ENCODE results near the gene PNMA8B.

The PNMA8B gene

DNA sequence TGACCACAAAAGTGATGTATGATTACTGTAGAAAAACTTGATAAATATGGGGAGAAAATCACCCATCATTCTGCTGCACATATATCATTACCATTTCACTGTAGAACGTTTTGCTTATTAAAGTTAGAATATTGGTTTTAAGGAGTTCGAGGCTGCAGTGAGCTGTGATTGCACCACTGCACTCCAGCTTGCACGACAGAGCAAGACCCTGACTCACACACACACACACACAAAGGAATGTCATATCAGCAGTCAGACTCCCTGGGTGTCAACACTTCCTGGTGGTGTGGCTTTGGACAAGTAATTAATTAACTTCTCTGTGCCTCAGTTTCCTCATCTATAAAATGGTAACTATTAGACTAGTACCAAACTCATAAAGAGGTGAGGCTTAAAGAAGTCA lies 13.0 kb downstream of the PNMA8B start:
- Histone ChIP-seq H3K27me3 (ENCODE audit: control insufficient read depth in 1 of 2, insufficient read depth in 2 of 2, low read length in 2 of 2) (peaks cover 0 to 8% of the 10 kb centered on the region in 2 donors), H3K9me3 (ENCODE audit: low read length) (no peaks in the 10 kb centered on the region), H3K4me1 (ENCODE audit: insufficient read depth, low read length) (peaks cover 4% of the 10 kb centered on the region), H3K9ac (ENCODE audit: low read length) (no peak overlapping the region), H3K27ac (ENCODE audit: low read depth, low read length) (no peak overlapping the region), H3K36me3 (ENCODE audit: insufficient read depth, low read length) (no peaks in the 10 kb centered on the region), H3K4me3 (ENCODE audit: low read depth in 1 of 2, low read length in 2 of 2) (no peak overlapping the region)

DNA sequence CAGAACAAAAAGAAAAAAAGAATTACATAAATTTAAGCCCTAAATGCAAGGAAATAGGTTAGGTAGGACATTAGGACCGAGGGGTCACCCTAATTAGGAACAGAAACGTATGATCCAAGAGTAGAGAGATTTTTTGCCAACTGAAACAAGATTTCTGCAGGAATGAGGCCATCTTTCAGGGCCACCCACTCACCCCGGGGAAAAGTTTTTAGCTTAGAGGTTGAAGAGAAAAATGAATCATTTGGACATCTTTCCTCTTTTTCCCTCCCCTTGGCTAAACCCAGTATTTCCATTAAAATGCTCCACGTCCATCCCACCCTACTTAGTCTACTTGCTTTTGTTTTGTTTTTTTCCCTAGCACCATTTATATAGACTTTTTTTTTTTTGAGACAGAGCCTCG lies 13.7 kb downstream of the PNMA8B start:
- H3K9me3 ChIP-seq (ENCODE audit: low read length), result no peaks in the 10 kb centered on the region
- no peak overlapping the region for H3K9ac ChIP-seq (ENCODE audit: low read length)
- H3K36me3 ChIP-seq (ENCODE audit: insufficient read depth, low read length), result no peaks in the 10 kb centered on the region
- H3K4me3 ChIP-seq (ENCODE audit: low read depth in 1 of 2, low read length in 2 of 2), result no peak overlapping the region
- H3K27ac ChIP-seq (ENCODE audit: low read depth, low read length), result no peak overlapping the region
- no peaks in the 10 kb centered on the region for H3K4me1 ChIP-seq (ENCODE audit: insufficient read depth, low read length)
- H3K27me3 ChIP-seq (ENCODE audit: control insufficient read depth in 1 of 2, insufficient read depth in 2 of 2, low read length in 2 of 2), result peaks cover 0 to 2% of the 10 kb centered on the region in 2 donors

DNA sequence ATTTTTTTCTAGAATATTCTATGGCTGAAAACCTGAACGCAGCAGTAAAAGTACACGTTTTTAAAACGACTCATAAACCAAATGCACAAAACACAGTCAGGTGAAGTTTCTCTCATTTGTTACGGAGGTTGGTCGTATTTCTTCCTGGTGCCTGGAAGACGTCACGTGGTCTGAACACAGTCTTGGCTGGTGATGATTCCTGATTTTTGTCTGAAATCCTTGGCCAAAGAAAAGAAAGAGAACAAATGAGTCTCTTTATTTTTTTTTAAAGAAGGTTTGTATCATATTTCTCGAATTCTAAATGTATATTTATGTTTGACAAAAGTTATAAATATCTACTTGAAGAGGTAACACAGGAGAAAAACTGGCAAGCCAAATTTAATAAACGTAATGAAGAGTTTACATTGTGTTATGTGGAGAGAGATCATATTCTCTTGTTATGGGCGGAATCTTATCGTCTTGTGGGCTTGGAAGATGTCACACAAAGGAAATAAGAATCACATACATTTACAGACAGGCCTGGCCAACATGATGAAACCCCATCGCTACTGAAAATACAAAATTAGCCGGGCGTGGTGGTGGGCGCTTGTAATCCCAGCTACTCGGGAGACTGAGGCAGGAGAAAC lies 14.3 kb downstream of the PNMA8B start:
- Histone ChIP-seq H3K9ac (ENCODE audit: low read length) (no peak overlapping the region), H3K27ac (ENCODE audit: low read depth, low read length) (no peak overlapping the region), H3K4me1 (ENCODE audit: insufficient read depth, low read length) (no peaks in the 10 kb centered on the region), H3K4me3 (ENCODE audit: low read depth in 1 of 2, low read length in 2 of 2) (no peak overlapping the region), H3K36me3 (ENCODE audit: insufficient read depth, low read length) (no peaks in the 10 kb centered on the region), H3K27me3 (ENCODE audit: control insufficient read depth in 1 of 2, insufficient read depth in 2 of 2, low read length in 2 of 2) (no peaks in the 10 kb centered on the region), H3K9me3 (ENCODE audit: low read length) (no peaks in the 10 kb centered on the region)

DNA sequence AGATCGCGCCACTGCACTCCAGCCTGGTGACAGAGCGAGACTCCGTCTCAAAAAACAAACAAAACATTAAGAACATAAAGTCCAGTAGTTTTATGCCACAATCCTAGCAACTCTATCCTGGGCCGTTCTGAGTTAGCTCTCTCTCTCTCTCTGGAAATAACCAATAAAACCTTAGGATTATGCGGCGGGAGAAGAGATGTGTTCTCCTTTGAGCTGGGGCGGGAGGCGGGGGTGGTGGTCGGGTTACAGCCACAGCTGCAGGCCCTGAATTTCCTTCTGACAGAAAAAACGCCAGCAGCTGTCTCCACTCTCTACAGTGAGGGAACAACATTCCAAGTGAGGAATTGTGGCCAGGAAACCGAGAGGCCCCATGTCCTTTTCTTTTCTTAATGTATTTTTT lies 15.3 kb downstream of the PNMA8B start:
- peak overlapping the region; percentile 5 for H3K27ac ChIP-seq (ENCODE audit: low read depth, low read length)
- H3K4me1 ChIP-seq (ENCODE audit: insufficient read depth, low read length), result no peaks in the 10 kb centered on the region
- no peaks in the 10 kb centered on the region for H3K9me3 ChIP-seq (ENCODE audit: low read length)
- H3K27me3 ChIP-seq (ENCODE audit: control insufficient read depth in 1 of 2, insufficient read depth in 2 of 2, low read length in 2 of 2), result no peaks in the 10 kb centered on the region
- H3K4me3 ChIP-seq (ENCODE audit: low read depth in 1 of 2, low read length in 2 of 2), result no peak overlapping the region
- no peaks in the 10 kb centered on the region for H3K36me3 ChIP-seq (ENCODE audit: insufficient read depth, low read length)
- no peak overlapping the region for H3K9ac ChIP-seq (ENCODE audit: low read length)

DNA sequence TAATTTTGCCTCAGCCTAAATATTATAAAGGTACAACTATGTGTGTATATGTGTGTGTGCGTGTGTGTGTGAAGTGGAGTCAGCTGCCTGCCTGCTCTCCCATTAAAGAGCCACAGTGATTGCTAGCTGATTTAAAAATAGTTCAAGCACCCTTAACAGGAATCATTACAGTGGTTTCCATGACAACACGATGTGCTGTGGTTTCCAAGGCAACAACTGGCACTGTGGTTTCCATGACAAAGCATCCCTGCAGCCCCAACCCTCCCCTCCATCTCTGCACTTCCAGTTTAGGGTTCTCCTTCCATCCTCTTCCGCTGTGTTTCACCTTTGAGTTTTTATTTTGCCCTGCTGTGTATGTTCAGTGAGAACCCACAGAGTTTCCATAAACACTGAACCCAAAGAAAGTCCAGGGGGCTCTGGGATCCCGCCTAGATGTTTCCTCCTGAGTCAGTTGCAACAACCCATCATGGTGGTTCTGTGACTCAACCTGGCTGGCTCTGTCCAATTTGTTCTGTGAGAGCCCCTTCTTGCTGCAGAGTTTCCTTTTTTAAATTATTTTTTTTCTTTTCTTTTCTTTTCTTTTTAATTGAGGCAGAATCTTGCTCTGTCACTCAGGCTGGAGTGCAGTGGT lies 17.2 kb downstream of the PNMA8B start:
- Histone ChIP-seq H3K9me3 (ENCODE audit: low read length) (no peaks in the 10 kb centered on the region), H3K9ac (ENCODE audit: low read length) (no peak overlapping the region), H3K4me3 (ENCODE audit: low read depth in 1 of 2, low read length in 2 of 2) (no peak overlapping the region), H3K27ac (ENCODE audit: low read depth, low read length) (no peak overlapping the region), H3K4me1 (ENCODE audit: insufficient read depth, low read length) (no peaks in the 10 kb centered on the region), H3K36me3 (ENCODE audit: insufficient read depth, low read length) (no peaks in the 10 kb centered on the region), H3K27me3 (ENCODE audit: control insufficient read depth in 1 of 2, insufficient read depth in 2 of 2, low read length in 2 of 2) (no peaks in the 10 kb centered on the region)

DNA sequence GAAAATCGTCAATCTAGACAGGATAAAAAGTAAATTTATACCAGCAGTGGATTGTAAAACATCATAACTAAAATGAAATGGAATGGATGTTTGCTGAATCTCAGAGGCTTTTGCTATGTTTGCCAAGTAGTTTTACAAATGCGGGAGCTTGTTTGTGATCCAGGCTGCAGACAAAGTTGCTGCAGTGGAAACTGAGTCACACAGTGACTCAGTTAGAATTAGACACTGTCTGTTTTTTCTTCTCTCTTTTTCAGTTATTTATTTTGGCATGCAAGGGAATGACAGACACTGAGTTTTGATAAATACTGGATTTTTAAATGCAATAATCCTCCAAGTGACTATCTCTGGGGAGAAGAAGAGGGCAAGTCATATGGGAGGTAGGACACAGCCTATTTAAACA lies 19.7 kb downstream of the PNMA8B start:
- Histone ChIP-seq H3K4me1 (ENCODE audit: insufficient read depth, low read length) (peaks cover under 1% of the 10 kb centered on the region), H3K9me3 (ENCODE audit: low read length) (no peaks in the 10 kb centered on the region), H3K9ac (ENCODE audit: low read length) (no peak overlapping the region), H3K27ac (ENCODE audit: low read depth, low read length) (no peak overlapping the region), H3K4me3 (ENCODE audit: low read depth in 1 of 2, low read length in 2 of 2) (no peak overlapping the region), H3K36me3 (ENCODE audit: insufficient read depth, low read length) (no peaks in the 10 kb centered on the region), H3K27me3 (ENCODE audit: control insufficient read depth in 1 of 2, insufficient read depth in 2 of 2, low read length in 2 of 2) (no peaks in the 10 kb centered on the region)

DNA sequence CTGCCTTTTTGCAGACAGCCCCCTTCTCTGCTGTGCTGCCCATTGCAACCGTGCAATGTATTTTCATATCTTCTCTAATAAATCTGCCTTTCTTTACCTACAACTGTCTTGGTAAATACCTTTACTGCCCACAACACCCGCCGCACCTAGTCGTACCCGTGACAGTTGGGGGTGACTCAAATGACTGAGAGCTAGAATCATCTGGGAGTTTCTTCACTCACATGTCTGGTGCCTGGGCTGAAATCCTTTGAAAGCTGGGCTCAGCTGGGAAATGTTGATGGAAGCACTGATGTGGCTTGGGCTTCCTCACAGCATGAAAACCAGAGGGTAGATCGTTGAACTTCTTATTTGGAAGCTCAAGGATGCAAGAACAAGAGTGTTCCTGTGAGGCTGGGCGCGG lies 21.5 kb downstream of the PNMA8B start:
- Histone ChIP-seq H3K4me1 (ENCODE audit: insufficient read depth, low read length) (peaks cover 5% of the 10 kb centered on the region), H3K27ac (ENCODE audit: low read depth, low read length) (no peak overlapping the region), H3K9me3 (ENCODE audit: low read length) (no peaks in the 10 kb centered on the region), H3K36me3 (ENCODE audit: insufficient read depth, low read length) (no peaks in the 10 kb centered on the region), H3K4me3 (ENCODE audit: low read depth in 1 of 2, low read length in 2 of 2) (no peak overlapping the region), H3K9ac (ENCODE audit: low read length) (no peak overlapping the region), H3K27me3 (ENCODE audit: control insufficient read depth in 1 of 2, insufficient read depth in 2 of 2, low read length in 2 of 2) (no peaks in the 10 kb centered on the region)

DNA sequence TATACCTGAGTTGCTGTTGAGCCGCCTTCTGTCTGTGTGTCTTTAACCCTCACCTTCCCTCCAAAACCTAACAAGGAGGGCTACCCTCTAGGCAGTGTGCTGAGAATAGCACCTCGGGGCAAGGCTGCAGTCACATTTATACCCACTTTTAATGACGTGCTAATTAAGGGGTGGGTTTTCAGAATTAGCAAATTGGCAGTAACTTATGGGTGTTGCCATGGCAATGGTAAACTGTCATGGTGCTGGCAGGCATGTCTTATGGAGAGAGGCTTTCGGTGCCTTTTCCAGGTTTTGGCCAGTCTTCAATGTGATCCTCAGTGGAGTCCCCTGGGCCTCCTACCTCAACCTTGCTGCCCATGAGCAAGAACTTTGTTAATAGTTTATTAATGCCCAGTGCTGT lies 23.1 kb downstream of the PNMA8B start:
- H3K4me3 ChIP-seq (ENCODE audit: low read depth in 1 of 2, low read length in 2 of 2), result no peak overlapping the region
- no peak overlapping the region for H3K9ac ChIP-seq (ENCODE audit: low read length)
- no peaks in the 10 kb centered on the region for H3K27me3 ChIP-seq (ENCODE audit: control insufficient read depth in 1 of 2, insufficient read depth in 2 of 2, low read length in 2 of 2)
- H3K9me3 ChIP-seq (ENCODE audit: low read length), result no peaks in the 10 kb centered on the region
- H3K36me3 ChIP-seq (ENCODE audit: insufficient read depth, low read length), result no peaks in the 10 kb centered on the region
- H3K4me1 ChIP-seq (ENCODE audit: insufficient read depth, low read length), result peaks cover 5% of the 10 kb centered on the region
- no peak overlapping the region for H3K27ac ChIP-seq (ENCODE audit: low read depth, low read length)

DNA sequence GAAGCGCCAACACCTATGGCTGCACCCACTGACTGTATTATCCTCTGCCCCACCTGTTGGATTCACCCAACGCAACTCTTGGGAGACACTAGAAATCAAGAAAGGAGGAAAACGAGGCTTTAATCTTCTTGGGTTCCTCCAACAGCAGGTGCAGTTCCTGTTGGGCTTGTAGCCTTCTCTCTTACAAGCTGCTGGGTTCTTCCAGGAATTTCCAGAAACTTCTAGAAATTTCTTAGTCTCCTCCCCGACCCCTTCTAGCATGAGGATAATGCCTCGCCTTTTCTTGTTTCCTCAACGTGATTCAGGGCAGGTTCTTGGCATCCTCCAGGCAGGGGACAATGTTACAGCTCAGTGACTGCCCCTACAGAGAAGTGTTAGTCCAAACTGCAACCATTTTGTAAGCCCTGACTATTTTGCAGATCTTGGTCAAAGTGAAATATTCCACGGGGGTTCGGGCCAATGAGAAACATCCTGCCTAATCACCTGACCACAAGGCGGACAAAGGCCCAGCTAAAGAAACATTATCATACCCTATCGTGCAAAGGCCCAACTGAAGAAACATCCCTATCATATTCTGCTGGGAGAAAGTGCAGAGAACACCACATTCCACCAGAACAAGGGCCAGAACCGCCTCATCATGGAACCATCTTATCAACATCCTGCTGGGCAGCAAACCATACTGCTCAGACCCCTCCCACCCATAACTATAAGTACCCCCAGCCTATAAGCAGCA lies 23.7 kb downstream of the PNMA8B start:
- Histone ChIP-seq H3K4me3 (ENCODE audit: low read depth in 1 of 2, low read length in 2 of 2) (peak overlapping the region; percentile 46 to 72), H3K9ac (ENCODE audit: low read length) (no peak overlapping the region), H3K36me3 (ENCODE audit: insufficient read depth, low read length) (no peaks in the 10 kb centered on the region), H3K4me1 (ENCODE audit: insufficient read depth, low read length) (peaks cover 5% of the 10 kb centered on the region), H3K27me3 (ENCODE audit: control insufficient read depth in 1 of 2, insufficient read depth in 2 of 2, low read length in 2 of 2) (no peaks in the 10 kb centered on the region), H3K27ac (ENCODE audit: low read depth, low read length) (no peak overlapping the region), H3K9me3 (ENCODE audit: low read length) (no peaks in the 10 kb centered on the region)

DNA sequence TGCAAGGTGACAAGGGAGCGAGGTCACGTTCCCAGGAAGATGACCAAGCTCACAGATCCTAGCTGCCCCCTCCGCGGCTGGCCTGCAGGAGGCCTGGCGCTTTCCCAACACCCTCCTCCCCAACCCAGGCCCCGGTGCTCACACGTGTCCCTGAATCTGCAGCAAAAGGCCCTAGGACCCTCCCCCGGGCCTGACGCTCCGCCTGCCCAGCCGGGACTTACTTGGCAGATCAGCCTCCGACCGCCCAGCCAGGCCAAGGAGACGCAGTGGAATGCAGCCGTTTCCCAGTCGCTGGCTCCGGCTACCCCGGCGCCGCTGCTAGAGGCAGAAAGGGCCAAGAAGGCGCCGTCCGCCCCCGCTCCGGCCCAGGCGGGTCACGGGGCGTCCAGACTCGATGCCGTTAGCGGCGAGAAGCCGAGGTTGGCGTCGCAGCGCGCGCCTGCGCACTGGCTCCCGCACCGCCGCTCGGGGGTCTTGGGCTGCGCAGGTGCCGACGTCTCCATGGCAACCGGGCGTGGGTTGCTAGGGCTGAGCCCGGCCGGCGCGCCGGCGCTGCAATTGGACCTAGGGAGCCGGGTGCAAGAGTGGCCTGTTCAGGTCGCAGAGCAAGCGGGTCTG lies 24.4 kb downstream of the PNMA8B start, which contains the start of gene PNMA8A:
TSS of gene PNMA8A (minus strand) at position 448 of the 618 bp plus-strand sequence. CDS start 528 bp downstream, outside the sequence.
- Histone ChIP-seq H3K27me3 (ENCODE audit: control insufficient read depth in 1 of 2, insufficient read depth in 2 of 2, low read length in 2 of 2) (no peaks in the 10 kb centered on the region), H3K4me1 (ENCODE audit: insufficient read depth, low read length) (peaks cover 5% of the 10 kb centered on the region), H3K9ac (ENCODE audit: low read length) (no peak within 1 kb of the TSS), H3K27ac (ENCODE audit: low read depth, low read length) (peak within 1 kb of the TSS; percentile 39), H3K4me3 (ENCODE audit: low read depth in 1 of 2, low read length in 2 of 2) (peak within 1 kb of the TSS; percentile 46 to 72), H3K36me3 (ENCODE audit: insufficient read depth, low read length) (no peaks in the 10 kb centered on the region), H3K9me3 (ENCODE audit: low read length) (no peaks in the 10 kb centered on the region)

DNA sequence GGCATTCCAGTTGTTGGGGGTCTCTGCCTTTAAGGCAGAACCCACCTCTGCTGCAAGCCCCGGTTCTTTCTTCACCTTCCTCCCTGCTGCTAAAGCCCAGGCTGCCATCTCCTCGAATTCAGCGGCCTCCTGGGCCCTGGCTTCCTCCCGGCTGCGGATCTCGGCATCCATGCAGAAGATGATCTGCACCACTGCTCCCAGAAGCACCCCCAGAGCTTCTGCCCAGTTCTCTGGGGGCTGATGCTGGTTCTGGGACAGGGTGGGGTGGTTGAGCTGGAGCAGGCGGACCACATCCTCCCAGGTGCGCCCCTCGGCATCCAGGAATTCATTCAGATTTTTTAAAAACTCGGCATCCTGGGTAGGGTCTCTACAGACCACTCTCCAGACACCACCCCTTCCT lies 25.3 kb downstream of the PNMA8B start:
- no peaks in the 10 kb centered on the region for H3K36me3 ChIP-seq (ENCODE audit: insufficient read depth, low read length)
- peaks cover 5% of the 10 kb centered on the region for H3K4me1 ChIP-seq (ENCODE audit: insufficient read depth, low read length)
- no peak overlapping the region for H3K9ac ChIP-seq (ENCODE audit: low read length)
- H3K9me3 ChIP-seq (ENCODE audit: low read length), result no peaks in the 10 kb centered on the region
- H3K27me3 ChIP-seq (ENCODE audit: control insufficient read depth in 1 of 2, insufficient read depth in 2 of 2, low read length in 2 of 2), result no peaks in the 10 kb centered on the region
- H3K27ac ChIP-seq (ENCODE audit: low read depth, low read length), result peak overlapping the region; percentile 39
- H3K4me3 ChIP-seq (ENCODE audit: low read depth in 1 of 2, low read length in 2 of 2), result peak overlapping the region in 1 of 2 donors; percentile 72

Data from muscle layer of colon (tissue), 2 donors.